ENCODE results near the gene MTHFR. TPM values are rescaled to one million over a fixed set of nuclear protein-coding genes. Genes with fewer than 3 reads are reported as not detected.

MTHFR gene
- total RNA-seq, 1 donor from 2014 or later: 13.0 TPM

DNA sequence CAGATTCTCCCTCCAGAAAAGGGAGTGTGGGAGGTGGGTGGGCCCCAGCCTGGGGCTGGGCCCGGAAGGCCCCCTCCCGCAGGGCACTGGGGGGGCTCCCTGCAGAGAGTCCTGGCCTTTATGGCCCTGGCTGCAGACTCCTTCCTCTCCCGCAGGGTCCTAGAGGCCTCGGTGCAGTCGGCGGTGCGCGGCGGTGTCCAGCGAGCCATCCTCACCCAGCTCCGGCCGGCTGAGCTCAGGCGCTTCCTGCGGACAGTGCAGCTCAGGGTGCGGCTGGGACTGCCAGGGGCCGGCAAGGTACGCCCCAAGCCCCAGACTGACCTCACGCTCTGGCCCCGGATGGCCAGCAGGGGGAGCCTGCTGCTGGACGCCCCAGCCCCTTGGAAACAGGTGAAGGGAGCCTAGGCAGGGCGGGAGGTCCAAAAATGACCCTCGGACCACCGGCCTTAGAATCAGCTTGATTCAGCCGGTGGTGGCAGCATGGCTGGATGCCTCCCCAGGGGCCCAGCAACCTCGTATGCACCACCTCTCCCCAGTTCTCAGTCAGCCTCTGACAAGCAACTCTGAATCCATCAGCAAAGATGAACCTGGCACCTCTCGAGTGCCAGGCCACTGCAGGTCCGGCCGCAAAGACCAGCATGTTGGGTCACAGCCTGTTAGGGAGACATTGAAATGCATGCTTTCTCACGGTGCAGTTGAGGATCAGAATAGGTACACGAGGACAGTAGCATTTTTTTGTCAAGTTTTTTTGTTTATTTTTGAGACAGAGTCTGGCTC lies 20.6 kb downstream of the MTHFR start:
- Mint-ChIP-seq H3K4me1 (ENCODE audit: low read depth, unreplicated experiment) (peaks cover 6% of the 10 kb centered on the region), H3K27me3 (ENCODE audit: low read depth, unreplicated experiment) (peaks cover 2% of the 10 kb centered on the region), H3K4me3 (ENCODE audit: unreplicated experiment) (no peak overlapping the region), H3K9me3 (ENCODE audit: unreplicated experiment) (no peaks in the 10 kb centered on the region), H3K27ac (ENCODE audit: unreplicated experiment) (no peak overlapping the region), H3K36me3 (ENCODE audit: low read depth, unreplicated experiment) (no peaks in the 10 kb centered on the region)
- Histone ChIP-seq H3K79me2 (ENCODE audit: insufficient read depth, low read length) (no peaks in the 10 kb centered on the region), H3K4me1 (ENCODE audit: insufficient read depth, low read length) (peaks cover 18% of the 10 kb centered on the region), H3K27me3 (ENCODE audit: insufficient read depth, low read length) (no peaks in the 10 kb centered on the region), H3K27ac (ENCODE audit: low read depth, low read length) (no peak overlapping the region), H3K4me3 (ENCODE audit: insufficient read depth, low read depth, low read length) (no peak overlapping the region), H3K9ac (ENCODE audit: low read length) (peak overlapping the region; percentile 1), H2AFZ (ENCODE audit: low read depth, low read length) (peak overlapping the region; percentile 66), H3K4me2 (ENCODE audit: low read length) (peak overlapping the region; percentile 75), H3K36me3 (ENCODE audit: insufficient read depth, low read length) (no peaks in the 10 kb centered on the region), H4K20me1 (ENCODE audit: insufficient read depth, low read length) (no peaks in the 10 kb centered on the region), H3K9me3 (ENCODE audit: insufficient read depth, low read depth, low read length) (no peaks in the 10 kb centered on the region)
- TF ChIP-seq, protein P1, sequence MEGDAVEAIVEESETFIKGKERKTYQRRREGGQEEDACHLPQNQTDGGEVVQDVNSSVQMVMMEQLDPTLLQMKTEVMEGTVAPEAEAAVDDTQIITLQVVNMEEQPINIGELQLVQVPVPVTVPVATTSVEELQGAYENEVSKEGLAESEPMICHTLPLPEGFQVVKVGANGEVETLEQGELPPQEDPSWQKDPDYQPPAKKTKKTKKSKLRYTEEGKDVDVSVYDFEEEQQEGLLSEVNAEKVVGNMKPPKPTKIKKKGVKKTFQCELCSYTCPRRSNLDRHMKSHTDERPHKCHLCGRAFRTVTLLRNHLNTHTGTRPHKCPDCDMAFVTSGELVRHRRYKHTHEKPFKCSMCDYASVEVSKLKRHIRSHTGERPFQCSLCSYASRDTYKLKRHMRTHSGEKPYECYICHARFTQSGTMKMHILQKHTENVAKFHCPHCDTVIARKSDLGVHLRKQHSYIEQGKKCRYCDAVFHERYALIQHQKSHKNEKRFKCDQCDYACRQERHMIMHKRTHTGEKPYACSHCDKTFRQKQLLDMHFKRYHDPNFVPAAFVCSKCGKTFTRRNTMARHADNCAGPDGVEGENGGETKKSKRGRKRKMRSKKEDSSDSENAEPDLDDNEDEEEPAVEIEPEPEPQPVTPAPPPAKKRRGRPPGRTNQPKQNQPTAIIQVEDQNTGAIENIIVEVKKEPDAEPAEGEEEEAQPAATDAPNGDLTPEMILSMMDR (IDR thresholded peaks at IDR 0.05; ENCODE audit: insufficient read depth, low read depth, low read length): peak; percentile 50
- TF ChIP-seq EZH2 (IDR thresholded peaks at IDR 0.05; ENCODE audit: insufficient read depth, low read length): no peak
- FAIRE-seq: no peak
- DNase-seq (ENCODE audit: low read depth): no peak

DNA sequence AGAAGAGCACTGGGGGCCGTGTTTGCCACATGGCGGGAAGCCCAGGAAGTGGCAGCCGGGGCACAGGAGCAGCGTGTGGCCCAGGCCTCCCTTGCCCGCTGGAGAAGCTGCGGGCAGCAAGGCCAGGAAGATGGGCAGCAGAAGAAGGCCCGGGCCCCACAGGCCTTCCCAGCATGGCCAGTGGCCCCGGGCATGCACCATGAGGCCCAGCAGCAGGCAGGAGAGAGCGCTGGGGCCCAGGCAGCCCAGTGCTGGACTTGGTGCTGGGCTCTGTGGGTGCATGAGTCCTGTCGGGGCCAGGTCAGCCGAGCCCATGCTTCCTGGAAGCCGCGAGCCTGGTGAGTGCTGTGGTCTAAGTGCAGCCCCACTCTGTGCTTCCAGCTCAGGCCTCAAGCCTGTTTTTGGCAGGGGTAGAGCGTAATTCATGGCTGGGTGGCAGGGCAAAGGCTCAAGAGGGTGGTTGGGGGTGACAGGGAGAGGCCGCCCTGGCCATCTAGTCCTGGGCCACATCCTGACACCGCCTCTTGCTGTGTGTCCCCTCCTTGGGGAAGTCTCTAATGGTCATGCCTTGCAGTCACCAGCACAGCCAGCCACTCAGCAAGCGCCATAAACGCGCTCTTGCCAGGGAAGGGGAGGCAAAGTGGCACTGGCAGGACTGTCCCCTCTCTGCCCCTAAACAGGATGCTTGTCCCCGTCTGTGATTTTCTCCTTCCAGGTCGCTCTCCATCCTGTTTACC lies 21.3 kb downstream of the MTHFR start:
- H3K9me3 ChIP-seq (ENCODE audit: insufficient read depth, low read depth, low read length): no peaks in the 10 kb centered on the region
- Mint-ChIP-seq H3K4me3 (ENCODE audit: unreplicated experiment) (no peak overlapping the region), H3K36me3 (ENCODE audit: low read depth, unreplicated experiment) (no peaks in the 10 kb centered on the region), H3K9me3 (ENCODE audit: unreplicated experiment) (no peaks in the 10 kb centered on the region), H3K4me1 (ENCODE audit: low read depth, unreplicated experiment) (peaks cover 6% of the 10 kb centered on the region), H3K27me3 (ENCODE audit: low read depth, unreplicated experiment) (peaks cover 2% of the 10 kb centered on the region), H3K27ac (ENCODE audit: unreplicated experiment) (no peak overlapping the region)
- DNase-seq (ENCODE audit: low read depth) (no peak), FAIRE-seq (no peak)
- TF ChIP-seq, protein P1 (IDR thresholded peaks at IDR 0.05; ENCODE audit: insufficient read depth, low read depth, low read length): no peak
- no peak for TF ChIP-seq EZH2 (IDR thresholded peaks at IDR 0.05; ENCODE audit: insufficient read depth, low read length)
- peak overlapping the region; percentile 1 for H3K9ac ChIP-seq (ENCODE audit: low read length)
- H3K4me1 ChIP-seq (ENCODE audit: insufficient read depth, low read length): peaks cover 17% of the 10 kb centered on the region
- H3K4me2 ChIP-seq (ENCODE audit: low read length): peak overlapping the region; percentile 75
- no peaks in the 10 kb centered on the region for H4K20me1 ChIP-seq (ENCODE audit: insufficient read depth, low read length)
- no peaks in the 10 kb centered on the region for H3K36me3 ChIP-seq (ENCODE audit: insufficient read depth, low read length)
- H3K27ac ChIP-seq (ENCODE audit: low read depth, low read length): no peak overlapping the region
- no peak overlapping the region for H3K4me3 ChIP-seq (ENCODE audit: insufficient read depth, low read depth, low read length)
- no peaks in the 10 kb centered on the region for H3K27me3 ChIP-seq (ENCODE audit: insufficient read depth, low read length)
- peak overlapping the region; percentile 66 for H2AFZ ChIP-seq (ENCODE audit: low read depth, low read length)
- no peaks in the 10 kb centered on the region for H3K79me2 ChIP-seq (ENCODE audit: insufficient read depth, low read length)

Measured in astrocyte (in vitro differentiated cells and primary cell).